Measurements from ENCODE around the gene ENAH.

DNA sequence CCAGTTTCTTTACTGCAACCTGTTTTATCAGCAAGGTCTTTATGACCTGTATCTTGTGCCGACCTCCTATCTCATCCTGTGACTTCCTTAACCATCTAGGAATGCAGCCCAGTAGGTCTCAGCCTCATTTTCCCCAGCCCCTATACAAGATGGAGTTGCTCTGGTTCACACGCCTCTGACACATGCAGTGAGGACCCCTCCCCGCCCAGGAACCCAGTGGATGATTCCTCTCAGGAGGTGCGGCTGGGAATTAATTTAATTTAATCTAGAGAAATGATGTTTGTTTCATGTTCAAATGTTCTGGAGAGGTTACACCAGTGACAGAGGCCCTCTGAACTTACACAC lies 186.1 kb downstream of the ENAH start:
- TF ChIP-seq, protein P1, sequence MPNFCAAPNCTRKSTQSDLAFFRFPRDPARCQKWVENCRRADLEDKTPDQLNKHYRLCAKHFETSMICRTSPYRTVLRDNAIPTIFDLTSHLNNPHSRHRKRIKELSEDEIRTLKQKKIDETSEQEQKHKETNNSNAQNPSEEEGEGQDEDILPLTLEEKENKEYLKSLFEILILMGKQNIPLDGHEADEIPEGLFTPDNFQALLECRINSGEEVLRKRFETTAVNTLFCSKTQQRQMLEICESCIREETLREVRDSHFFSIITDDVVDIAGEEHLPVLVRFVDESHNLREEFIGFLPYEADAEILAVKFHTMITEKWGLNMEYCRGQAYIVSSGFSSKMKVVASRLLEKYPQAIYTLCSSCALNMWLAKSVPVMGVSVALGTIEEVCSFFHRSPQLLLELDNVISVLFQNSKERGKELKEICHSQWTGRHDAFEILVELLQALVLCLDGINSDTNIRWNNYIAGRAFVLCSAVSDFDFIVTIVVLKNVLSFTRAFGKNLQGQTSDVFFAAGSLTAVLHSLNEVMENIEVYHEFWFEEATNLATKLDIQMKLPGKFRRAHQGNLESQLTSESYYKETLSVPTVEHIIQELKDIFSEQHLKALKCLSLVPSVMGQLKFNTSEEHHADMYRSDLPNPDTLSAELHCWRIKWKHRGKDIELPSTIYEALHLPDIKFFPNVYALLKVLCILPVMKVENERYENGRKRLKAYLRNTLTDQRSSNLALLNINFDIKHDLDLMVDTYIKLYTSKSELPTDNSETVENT (CRISPR knock-in tag; IDR thresholded peaks at IDR 0.05): no peak
- TF ChIP-seq ETV6 (IDR thresholded peaks at IDR 0.05; ENCODE audit: borderline replicate concordance in 1 of 2, low read depth in 2 of 2, low read length in 1 of 2) (no peak), ETV6 (CRISPR knock-in tag; IDR thresholded peaks at IDR 0.05; ENCODE audit: borderline replicate concordance) (no peak), CBFA2T3 (IDR thresholded peaks at IDR 0.05) (no peak), EP400 (IDR thresholded peaks at IDR 0.05) (no peak)
